CMK (cell line): Measurements from ENCODE around the gene CCDC188.

Source experiments
- DNase-seq: peaks from one replicate; pipeline ENCODE4 v3.0.0-alpha.2; 2010; ENCODE audit warnings: low read depth

Gene CCDC188

DNA sequence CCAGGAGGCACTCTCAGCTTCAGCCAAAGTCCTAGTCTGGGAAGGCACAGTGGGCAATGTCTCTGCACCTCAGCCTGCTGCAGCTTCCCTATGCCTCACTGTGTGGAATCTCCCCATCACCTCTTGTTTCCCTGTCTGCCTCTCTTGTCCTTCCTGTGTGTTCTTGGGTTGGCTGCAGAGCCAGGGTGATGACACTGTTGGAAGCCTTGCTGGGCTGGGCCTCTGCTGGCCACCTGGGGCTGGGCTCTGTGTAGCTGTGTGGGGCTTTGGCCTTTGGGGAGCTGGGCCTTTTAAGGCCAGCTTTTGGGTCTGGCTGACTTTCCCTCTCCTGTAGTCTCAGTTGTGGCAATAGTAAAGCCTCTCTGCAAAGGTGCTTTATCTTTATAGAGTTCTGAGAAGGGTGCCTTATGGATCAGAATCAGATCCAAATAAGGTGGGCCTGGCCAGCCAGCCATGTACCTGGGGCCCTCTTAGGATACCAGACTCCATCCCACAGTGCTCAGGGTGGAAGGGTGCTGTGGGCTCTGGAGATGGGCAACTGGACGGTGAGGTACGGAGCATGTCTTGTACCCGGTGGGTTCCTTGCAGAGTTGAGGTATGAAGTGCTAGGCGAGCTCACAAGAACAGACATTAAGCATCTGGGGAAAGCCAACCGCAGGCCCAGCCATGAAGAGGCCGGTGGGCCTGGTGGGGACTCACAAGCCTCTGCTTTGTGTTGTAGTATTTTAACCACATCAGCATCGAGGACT is 45.2 kb downstream of the CCDC188 start:
- no peak for DNase-seq

DNA sequence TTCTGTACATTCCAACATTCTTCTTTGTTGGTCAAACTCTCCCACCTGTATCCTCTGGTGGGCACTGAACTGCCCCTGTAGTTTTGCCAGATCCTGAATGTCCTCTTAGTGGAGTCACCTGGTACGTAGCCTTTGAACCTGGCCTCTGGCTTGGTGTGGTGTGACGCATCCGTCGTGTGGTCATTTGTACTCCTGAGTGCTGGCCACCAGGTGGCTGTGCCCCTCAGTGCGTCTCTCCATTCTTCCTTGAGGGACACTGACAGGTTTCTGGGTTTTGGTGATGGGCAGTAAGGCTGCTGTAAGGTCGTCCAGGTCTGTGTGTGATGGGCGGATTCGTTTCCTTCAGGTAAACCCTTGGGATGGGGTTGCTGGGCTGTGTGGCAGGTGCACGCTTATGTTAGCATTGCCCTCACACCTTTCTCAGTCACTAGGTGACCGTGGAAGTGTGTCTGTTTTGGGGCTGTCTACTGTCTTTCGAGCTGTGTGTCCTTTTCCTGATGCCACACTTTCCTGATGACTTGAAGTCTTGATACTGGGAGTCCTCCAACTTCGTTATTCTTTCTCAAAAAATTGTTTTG is 48.6 kb downstream of the CCDC188 start:
- no peak for DNase-seq

GRCh38 chr22:20101638-20102037 is 49.2 kb downstream of the CCDC188 start:
- no peak for DNase-seq

DNA sequence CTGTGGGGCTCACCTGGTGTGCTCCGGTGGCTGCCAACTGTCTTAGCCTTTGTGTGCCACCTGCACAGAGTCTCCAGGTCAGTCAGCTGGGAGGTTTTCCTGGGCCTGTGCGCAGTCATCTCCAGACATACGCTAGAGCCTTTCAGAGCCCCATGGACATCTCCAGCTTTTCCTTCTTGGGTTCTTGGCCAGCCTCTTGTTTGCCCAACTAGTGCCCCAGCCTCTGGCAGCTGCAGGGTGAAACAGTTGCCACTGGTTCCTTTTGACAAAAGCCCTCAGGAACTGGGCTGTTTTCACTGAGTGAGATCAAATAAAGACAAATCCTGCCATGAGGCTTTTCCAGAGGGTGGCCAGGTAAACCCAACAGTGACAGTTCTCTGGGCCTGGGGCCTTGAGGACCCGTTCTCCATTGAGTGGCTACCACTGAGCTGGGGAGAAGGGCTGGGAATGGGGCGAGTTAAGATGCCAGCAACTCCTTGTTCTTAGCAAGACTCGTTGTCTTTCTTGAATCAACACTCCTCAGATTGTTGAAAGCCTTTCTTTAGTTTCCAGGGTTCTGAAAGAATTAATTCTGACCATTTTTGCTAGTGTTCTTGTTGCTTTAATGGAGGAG is 51.6 kb downstream of the CCDC188 start:
- no peak for DNase-seq
